Fibroblast of peridontal ligament (primary cell): ENCODE data around the gene TBXAS1.

ENCODE experiments used
- DNase-seq: peaks from one replicate; pipeline ENCODE4 v3.0.0-alpha.2; 2010; ENCODE audit errors: extremely low read depth

TBXAS1 gene

DNA sequence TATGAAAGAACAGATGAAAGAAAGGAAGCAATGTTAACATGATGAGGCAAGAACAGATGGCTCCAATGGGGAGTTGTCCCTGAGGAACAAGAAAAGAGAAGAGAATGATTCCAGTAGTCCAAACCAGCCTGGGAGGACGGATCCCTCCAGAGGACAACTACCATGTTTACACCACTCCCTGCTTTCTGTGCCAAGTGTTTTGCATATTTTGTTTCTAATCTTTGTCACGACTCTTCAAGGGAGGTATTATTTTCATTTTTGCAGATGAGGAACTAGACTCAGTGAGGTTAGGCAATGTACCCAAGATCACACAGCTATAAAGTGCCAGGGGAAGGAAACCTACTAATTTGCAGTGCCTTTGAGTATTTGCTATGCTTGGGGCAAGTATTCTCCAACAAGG lies 117.5 kb downstream of the TBXAS1 start:
- no peak for DNase-seq

DNA sequence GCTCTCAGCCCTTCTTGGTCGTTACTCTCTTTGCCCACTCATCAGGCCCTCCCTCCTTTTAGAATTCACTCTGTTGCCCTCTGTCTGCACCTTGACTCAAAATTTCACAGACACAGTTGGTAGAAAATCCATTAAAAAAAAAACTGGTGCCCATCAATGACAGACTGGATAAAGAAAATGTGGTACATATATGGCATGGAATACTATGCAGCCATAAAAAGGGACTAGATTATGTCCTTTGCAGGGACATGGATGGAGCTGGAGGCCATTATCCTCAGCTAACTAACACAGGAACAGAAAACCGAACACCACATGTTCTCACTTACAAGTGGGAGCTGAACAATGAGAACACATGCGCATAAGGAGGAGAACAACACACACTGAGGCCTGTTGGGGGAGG lies 118.0 kb downstream of the TBXAS1 start:
- no peak for DNase-seq

DNA sequence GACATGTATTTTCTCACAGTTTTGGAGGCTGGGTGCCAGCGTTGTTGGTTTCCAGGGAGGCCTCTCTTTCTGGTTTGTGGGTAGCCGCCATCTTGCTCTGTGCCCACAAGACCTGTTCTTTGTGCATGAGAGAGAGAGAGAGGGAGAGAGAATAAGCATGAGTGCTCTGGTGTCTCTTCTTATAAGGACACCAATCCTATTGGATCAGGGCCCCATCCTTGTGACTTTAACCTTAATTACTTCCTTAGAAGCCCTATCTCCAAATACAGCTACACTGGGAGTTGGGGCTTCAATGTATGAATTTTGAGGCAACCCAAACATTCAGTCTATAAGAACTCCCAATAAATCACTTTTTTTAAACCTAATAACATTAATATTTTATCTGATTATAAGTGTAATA lies 119.1 kb downstream of the TBXAS1 start:
- DNase-seq = no peak

DNA sequence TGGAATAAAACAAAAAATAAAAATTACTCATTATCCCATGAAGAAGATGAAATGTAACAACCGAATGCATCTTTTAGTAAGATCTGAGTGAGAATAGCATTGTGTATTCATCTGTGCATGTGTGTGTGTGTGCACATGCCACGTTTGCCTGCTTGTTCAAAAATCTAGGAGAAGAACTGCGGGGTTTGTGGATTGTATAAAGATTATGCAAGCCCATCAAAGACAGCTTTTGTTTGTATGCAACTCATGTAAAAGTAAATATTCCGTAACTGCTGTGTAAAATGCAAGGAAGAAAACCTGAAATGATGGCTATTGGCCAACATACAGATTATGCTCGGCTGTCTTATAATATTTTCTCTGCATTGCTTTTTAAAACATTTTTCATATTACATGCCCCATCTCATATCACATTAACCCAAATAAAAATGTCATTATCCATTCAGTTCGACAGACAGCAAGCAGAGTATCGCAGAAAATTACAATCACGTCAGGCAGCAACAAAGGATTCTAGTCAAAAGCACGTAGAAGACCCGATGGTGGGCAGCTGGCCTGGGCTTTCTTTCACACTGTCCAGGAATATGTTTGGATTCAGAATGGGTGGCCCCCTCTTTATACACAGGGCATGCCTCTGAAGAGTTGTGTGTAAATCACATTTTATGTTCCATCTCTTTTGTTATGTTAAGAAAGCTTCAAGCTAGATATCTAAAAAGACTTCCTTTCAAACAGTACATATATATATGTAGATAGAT lies 119.7 kb downstream of the TBXAS1 start:
- DNase-seq = no peak

DNA sequence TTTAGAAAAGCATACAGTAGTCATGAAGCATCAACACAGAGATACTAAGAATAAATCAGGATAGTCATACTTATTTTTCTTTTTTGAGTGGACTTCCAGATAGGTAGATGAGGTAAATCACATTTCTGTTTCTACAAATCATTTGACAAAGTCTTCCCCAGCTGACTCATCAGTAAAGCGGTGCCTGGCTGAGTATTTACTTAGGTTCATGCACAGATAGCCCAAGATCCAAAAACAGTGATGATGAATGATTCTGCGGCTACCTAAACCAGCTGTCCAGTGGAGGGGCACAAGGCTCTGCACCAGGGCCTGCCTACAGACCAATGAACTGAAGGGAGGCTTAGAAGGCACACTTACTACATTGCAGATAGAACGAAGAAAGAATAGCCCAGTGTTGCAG lies 120.6 kb downstream of the TBXAS1 start:
- no peak for DNase-seq

DNA sequence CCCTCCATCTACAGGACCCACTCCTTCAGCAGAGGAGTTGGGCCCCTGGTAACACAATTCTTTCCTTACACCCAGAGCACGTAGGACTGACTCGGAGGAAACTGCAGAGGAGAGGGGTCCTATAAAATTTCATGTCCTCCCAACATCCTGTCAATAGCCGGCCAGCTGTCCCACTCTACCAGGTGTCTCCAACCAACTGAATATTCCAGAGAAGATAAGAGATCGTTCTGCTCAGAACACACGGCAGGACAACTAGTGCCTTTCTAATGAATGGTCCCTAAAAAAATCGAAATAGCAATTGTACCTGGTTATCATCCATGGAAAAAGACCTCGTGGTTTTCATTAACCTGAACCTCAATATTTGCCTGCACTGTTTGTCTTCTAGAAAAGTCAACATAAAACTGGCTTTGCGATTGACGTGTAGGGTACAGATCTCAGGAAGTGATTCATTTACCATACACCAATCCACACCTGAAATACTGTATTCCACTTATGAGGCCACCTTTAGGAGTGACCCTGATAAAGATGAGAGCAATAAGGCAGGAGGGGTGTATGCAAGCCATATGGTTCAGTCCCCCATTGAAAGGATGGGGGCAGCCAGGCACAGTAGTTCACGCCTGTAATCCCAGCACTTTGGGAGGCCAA lies 121.9 kb downstream of the TBXAS1 start:
- no peak for DNase-seq

DNA sequence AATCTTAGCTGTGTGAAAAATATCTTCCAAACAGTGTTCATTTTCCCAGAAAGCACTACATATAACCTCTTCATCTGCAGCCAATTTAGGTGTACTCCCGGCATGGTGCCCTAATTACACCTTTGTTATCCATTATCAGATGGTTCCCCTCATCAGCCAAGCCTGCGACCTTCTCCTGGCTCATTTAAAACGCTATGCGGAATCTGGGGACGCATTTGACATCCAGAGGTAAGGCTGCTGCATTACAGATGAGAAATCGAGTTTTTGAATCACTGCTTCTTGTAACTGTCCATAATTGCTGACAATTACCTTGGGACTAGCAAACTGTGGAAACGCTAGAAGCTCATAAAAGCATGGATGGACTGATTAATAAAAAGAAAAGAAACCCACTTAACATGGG lies 124.2 kb downstream of the TBXAS1 start:
- DNase-seq = no peak

DNA sequence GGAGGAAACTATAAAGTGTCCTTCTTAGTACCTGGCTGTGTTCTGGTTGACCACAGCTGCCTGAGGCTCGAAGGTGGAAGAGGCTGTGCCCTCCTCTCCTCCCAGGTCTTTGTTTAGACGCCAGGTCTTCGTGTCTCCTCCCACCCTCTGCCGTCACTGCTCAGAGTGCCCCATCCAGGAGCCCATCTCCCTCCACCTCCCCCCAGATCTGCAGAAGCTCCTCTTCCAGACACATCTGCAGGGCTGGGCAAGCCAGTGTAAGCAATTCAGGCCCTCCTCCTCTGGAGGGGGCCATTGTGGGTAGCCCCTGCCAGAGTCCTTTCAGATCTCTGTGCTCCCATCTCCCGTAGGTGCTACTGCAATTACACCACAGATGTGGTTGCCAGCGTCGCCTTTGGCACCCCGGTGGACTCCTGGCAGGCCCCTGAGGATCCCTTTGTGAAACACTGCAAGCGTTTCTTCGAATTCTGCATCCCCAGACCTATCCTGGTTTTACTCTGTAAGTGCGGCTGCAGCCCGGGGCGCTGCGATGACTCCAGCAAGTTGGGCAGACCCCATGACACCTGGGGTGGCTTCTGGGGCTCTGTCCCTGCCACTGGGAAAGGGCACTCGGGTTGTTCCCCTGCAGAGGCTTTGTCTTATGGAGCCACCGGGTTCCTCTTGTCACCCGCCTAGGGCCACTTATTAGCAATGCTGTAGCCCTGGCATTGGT lies 126.2 kb downstream of the TBXAS1 start:
- DNase-seq = no peak

DNA sequence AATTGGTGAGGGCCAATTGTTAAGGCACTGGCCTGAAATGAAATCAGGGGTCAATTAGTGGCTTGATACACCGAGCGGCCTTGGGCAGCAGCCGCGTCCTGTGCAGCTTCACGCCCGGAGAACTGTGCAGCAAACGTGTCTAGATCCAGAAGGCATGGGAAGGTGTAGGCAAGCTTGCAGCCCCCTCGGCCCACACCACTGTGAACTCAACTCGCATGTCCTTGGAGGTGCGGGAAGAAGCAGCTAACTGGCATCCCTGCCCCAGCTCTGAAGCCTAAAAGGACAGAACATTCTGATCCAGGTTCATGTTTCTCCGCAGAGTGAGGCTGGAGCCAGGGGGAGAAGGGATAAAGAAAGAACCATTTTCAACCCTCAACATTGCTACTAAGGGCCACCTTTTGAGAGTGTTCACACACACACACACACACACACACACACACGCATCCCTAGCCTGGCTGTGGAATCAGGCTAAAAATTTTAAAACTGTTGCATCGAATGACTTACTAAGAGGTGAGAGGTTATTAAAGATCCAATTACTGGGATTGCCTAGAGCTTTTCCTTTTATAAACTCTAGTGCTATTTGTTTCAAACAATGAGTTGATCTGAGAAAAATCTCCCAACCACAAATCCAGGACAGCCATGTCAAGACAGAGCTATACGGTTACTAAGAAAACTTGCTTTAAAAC lies 129.7 kb downstream of the TBXAS1 start:
- DNase-seq = peak; percentile 80

DNA sequence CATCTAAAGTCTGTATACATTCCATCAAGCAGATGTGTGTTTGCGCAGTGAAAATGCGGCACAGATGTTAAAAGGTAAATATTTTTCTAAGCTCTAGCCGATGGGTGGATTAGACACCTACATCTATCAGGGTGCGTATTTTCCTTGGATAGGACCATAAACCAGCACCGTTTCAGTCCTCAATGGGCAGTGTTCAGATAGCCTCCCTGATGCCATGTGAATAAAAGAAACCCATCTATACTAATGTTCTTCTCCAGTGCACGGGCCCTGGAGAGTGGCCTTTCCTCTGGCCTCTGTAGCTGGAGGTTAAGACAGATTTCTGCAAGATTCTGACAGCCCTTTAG lies 130.2 kb downstream of the TBXAS1 start:
- no peak for DNase-seq

DNA sequence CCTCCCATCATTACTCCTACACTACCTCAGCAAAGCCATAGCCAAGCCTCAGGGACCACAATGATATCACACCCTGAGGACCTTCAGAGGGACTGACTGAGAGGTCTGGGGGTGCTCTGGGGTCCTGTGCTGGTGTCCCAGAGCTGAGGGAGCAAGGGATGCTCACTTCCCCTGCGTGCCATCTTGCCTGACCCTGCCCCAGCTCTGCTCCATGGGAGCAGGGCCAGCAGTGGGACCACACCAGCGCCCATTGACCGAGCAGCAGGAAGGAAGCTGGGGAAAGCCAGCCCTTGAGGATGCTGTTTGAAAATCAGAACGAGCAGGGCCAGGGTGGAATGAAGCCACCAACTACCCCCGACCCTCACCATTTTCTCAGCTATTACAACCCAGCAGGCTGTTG lies 130.7 kb downstream of the TBXAS1 start:
- DNase-seq = no peak

DNA sequence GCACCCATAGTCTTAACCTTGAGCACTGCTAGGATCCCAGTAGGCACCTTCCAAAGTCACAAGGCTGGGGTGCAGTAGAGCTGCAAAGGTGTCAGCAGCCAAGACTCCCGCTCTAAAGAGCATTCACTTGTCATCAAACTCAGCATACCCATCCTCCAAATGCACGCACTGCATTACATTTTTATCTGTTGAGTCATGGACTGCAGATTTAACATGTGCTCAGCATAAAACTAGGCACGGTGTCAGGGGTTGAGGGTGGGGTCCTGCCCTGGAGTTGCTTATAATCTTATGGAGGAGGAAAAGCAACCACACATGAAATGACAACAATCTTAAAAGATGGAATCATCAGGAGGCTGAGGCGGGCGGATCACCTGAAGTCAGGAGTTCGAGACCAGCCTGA lies 131.1 kb downstream of the TBXAS1 start:
- DNase-seq = no peak

DNA sequence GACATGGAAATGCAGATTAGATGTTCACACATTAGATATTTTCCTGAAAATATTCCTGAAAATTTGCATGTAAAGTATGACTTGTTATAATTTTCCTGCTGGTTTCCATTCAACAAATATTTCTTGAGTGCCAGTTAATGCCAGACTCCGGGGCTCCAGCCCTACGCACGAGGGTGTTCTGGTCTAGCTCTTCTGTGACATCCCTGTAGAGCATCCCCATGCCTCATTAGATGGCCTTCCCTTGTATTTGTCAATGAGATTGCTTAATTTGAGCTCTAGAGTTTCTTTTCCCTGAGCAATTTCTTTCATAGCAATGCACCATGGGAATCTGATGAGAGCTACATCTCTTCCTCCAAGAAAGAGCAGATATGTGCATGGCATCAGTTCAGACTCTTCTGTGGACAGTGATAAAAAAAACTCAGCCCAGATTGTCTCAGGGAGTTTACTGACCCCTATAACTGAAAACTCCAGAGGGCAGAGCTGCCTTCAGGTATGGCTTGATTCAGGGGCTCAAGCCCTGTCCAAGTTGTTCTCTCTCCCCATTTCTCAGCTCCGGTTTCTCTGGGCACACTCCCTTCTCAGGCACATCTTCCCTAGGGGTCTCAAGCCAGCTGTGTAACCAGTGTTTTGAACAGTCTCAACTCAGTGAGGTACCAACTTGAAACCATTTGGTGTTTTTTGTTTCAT lies 137.0 kb downstream of the TBXAS1 start:
- DNase-seq = no peak

DNA sequence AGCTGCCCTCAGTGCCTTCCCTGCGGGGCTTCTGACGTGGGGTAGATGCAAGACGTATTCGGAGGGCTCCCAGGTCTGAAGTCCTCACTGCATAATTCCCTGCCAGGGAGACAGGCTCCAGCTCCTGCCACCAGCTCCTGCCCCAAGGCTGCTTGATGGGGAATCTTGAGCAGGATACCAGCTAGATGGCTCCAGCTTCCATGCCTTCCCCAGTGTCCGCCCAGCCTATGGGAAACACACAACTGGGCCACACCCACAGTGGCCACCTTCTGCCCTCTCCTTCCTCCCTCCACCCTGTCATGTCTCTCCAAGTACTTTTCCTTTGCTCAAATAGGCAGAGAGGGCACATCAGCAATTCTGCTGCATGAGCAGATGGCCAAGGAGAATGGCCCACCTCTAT lies 137.9 kb downstream of the TBXAS1 start:
- DNase-seq = no peak

DNA sequence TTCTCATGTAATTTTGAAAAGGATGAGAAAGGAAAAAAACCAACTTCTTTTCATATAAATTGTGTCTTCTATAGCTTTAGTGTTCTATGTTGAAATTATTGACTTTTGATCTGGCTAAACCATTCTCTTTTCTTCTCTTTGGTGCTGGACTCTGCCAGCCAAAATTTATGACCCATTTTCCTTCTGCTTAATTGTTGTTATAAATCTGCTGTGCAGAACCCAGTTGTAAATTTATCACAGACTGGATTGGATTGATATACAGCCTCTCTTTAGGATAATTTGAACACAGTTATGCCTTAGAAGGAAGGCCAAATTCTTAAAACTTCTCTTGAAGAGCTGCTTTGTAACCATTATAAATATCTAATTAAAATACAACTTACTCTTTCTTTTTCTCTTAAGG lies 139.9 kb downstream of the TBXAS1 start:
- DNase-seq = no peak

DNA sequence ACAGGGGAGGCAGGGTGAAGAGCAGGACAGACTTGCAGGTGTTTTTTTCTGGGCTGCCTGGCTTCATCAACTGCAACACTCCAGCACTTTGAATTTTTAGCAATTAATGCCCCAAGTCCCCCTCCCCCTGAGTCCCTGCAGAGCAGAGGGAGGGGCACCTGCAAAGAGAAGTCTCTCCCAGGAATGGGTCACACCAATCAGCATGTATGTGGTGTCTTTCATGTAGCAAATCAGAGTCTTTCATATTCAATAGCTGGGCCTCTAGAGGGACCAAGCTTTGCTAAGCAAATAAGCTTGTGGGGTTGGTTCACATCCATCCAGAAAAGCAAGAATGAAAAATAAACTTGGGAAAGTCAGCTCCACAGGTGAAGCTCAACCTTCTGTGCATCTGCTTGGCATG lies 143.0 kb downstream of the TBXAS1 start:
- no peak for DNase-seq

DNA sequence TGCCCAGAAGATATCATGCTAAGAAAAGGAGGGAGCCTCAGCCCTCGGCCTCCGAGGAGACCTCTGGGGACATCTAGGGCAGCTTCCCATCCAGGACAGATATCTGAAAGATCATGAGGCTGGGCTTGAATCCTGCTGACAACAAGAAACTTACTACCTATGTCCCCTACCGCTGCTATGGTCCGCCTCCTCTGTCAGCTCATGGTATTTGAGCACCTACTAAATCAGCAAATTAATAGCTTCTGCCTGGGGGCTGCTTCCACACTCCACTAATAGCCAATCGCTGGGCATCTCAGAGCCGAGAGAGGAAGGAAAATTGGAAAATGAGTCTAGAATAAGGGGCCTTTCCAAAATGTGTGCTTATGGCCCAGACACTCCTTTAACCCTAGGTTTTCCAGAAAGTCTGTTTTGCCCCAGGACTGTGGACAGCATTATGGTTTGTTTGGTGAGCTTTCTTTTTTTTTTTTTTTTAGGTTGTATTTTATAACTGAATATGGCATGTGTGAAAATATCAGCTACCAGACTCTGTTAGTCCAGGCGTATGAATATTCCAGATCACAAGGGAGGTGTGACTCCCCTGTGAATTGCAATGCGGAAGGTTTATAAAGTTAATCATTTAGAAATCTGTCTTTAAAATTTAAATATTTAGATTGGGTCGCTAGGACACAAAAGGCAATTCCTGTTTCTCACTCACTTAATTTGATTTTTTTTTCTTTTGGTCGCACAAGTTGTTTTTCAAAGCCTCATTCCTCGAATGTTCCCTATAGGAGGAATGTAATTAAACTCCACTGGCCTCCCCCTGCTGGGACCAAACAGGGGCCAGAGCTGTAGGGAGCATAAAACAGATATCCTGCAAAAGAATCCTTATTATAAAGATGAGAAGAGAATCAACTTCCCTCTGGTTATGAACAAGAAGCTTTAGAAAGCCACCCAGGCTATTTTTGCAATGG lies 144.3 kb downstream of the TBXAS1 start:
- DNase-seq = no peak

DNA sequence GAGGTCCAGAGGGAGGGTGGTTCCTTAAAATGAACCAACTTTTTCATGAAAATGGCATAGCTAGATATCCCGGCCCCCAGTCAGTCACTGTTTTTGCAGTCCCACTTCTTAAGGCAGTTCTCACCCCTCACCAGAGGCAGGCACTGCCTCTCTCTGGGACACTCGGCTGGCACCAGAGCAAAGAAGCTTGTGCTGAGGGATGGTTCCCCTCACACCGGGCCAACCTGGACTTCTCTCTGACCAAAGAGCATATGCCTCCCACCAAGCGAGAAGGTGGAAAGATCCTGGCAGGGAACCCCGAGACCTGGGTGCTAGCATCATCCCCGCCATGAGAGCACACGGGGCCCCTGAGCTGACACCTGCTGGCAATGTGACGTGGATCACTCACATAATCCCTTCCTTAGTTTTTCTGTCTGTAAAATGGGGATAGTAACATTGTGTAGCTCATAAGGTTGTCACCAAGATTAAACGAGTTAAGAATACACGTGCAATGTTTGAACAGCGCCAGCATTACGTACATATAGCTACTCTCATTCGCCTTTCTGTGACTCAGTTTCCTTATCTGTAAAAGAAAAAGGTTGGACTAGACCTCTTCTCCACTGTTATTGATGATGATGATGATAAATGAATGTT lies 145.2 kb downstream of the TBXAS1 start:
- no peak for DNase-seq

DNA sequence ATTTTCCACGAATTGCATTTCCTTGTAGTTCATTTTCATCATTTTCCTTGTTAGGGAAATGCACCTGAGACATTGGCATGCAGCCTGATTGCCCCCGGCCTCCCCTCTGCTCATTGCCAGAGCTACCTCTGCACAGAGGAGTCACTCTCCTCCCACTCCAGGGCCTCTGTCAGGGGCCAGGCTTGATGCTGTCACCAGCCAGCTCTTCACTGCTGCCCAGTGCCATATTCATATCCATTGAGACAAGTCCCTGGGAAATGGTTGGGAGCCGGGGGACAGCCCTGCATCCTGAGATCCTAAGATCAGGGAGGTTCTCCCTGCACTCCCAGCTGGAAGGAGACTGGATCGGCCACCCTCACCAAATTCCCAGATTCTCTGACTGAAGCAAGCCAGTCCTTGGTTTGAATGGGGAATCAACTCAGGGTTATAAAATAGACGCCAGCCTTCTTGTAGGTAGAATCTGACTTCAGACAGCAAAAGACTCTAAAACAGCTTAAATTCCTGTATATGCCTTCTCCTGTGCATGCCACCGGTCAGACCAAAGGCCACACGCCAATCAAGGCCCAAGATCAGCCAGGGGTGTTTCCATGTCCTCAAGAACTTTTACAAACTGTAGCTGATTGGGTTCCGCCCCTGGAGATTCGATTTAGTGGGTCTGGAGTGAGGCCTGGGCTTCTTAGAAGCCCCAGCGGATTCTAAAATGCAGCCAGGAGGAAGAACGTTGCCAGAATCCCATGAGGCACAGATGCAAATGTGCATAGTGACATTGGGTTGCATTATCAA lies 147.2 kb downstream of the TBXAS1 start:
- no peak for DNase-seq
